ENCODE measurements around the gene KIRREL3.

GRCh38 chr11:126722956-126723664 lies 277.5 kb downstream of the KIRREL3 start:
- TF ChIP-seq CTCF (IDR thresholded peaks at IDR 0.05; ENCODE audit: insufficient read depth, low read length): no peak
- no peak for TF ChIP-seq POLR2AphosphoS5 (IDR thresholded peaks at IDR 0.05; ENCODE audit: low read depth)

Data from HL-60 (cell line).